ENCODE results near the gene HIVEP3. TPM values are rescaled to one million over a fixed set of nuclear protein-coding genes. Genes with fewer than 3 reads are reported as not detected.

HIVEP3 gene
- total RNA-seq, 1 experiment from 2014 or later = 6.0 TPM

DNA sequence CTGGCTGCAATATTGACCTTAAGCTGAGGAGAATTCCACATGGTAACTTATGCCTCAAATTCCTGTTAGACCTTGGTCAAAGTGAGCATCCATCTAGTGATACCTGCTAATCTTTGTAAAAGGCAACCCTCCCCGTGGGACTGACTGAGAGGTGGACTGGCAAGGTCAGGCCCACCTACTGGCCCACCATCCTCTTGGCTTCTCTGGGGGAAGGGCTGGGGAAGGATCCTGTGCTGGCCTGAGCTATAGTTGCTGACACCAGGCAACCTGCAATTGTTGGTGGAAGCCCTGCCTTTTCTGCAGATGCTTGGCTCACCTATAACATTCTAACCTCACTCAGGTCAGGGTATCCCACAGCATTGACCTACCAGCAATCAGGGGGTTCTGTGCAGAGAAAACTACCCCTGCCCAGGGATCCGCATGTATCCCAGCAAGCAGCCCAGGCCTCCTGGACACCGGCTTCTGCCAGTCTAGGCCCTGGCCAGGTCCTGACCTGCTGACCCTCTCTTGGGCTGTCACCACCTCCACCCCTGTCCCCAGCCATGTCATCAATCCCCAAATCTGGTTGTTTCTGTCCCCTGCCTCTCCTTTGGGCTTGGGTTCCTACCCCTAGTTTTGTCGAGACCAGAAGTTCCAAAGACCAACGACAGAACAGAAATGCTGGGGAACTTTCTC, 326.1 kb downstream of the HIVEP3 start:
- Histone ChIP-seq H3K27me3 (ENCODE audit: control insufficient read depth, insufficient read depth, low read length) (no peaks in the 10 kb centered on the region), H3K27ac (ENCODE audit: low read length) (no peak overlapping the region), H3K4me3 (ENCODE audit: low read depth in 2 of 2, low read length in 2 of 2) (no peak overlapping the region), H3K9me3 (ENCODE audit: control insufficient read depth, insufficient read depth, low read depth, low read length) (no peaks in the 10 kb centered on the region), H3K4me1 (ENCODE audit: control insufficient read depth, insufficient read depth, low read length) (no peaks in the 10 kb centered on the region), H3K36me3 (ENCODE audit: control insufficient read depth, insufficient read depth, low read length) (no peaks in the 10 kb centered on the region)
- no peak for TF ChIP-seq TCF7L2 (IDR thresholded peaks at IDR 0.05; ENCODE audit: low read depth, low read length)
- no peak for TF ChIP-seq SIN3A (IDR thresholded peaks at IDR 0.05; ENCODE audit: borderline replicate concordance, insufficient read depth, low read depth, low read length)
- no TSS peak for BruUV-seq (replicated peaks)
- POLR2A ChIA-PET = no interaction called here
- intact Hi-C loops (cut with micrococcal nuclease; ENCODE audit: unreplicated experiment) (no loop called here), in situ Hi-C loops (cut with HindIII; ENCODE audit: low pct_unique_long_range_greater_than_20kb, low sequenced_read_pairs) (no loop called here)
- ATAC-seq (no peak), DNase-seq (ENCODE audit: low read depth, low spot score) (no peak)
- CTCF ChIA-PET = no interaction called here

DNA sequence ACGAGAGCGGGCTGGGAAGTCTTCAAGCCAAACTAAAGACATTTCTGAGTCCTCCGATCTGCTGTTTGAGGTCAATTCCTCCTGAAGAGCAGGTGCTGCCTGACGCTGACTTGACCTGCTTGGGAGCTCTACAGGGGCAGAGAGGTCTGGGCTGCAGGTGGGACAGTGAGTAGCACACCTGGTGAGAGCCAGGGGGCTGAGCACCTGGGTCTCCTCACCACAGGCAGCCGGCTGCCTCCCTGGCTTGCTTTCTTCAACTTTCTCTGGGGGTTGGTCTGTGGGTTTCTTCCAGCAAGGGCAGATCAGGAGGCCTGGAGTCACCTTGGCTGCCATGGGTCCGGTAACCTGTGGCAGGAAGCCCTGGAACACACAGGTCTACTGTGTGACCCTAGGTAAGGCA, 326.8 kb downstream of the HIVEP3 start:
- in situ Hi-C loops (cut with HindIII; ENCODE audit: low pct_unique_long_range_greater_than_20kb, low sequenced_read_pairs) = no loop called here
- CTCF ChIA-PET = no interaction called here
- Histone ChIP-seq H3K4me3 (ENCODE audit: low read depth in 2 of 2, low read length in 2 of 2) (no peak overlapping the region), H3K36me3 (ENCODE audit: control insufficient read depth, insufficient read depth, low read length) (no peaks in the 10 kb centered on the region), H3K4me1 (ENCODE audit: control insufficient read depth, insufficient read depth, low read length) (no peaks in the 10 kb centered on the region), H3K27ac (ENCODE audit: low read length) (no peak overlapping the region), H3K27me3 (ENCODE audit: control insufficient read depth, insufficient read depth, low read length) (no peaks in the 10 kb centered on the region), H3K9me3 (ENCODE audit: control insufficient read depth, insufficient read depth, low read depth, low read length) (no peaks in the 10 kb centered on the region)
- no TSS peak for BruUV-seq (replicated peaks)
- intact Hi-C loops (cut with micrococcal nuclease; ENCODE audit: unreplicated experiment) = no loop called here
- TF ChIP-seq POLR2AphosphoS5 (IDR thresholded peaks at IDR 0.05; ENCODE audit: low read depth, low read length) = no peak
- TF ChIP-seq SIN3A (IDR thresholded peaks at IDR 0.05; ENCODE audit: borderline replicate concordance, insufficient read depth, low read depth, low read length) = no peak
- TF ChIP-seq, protein P1, sequence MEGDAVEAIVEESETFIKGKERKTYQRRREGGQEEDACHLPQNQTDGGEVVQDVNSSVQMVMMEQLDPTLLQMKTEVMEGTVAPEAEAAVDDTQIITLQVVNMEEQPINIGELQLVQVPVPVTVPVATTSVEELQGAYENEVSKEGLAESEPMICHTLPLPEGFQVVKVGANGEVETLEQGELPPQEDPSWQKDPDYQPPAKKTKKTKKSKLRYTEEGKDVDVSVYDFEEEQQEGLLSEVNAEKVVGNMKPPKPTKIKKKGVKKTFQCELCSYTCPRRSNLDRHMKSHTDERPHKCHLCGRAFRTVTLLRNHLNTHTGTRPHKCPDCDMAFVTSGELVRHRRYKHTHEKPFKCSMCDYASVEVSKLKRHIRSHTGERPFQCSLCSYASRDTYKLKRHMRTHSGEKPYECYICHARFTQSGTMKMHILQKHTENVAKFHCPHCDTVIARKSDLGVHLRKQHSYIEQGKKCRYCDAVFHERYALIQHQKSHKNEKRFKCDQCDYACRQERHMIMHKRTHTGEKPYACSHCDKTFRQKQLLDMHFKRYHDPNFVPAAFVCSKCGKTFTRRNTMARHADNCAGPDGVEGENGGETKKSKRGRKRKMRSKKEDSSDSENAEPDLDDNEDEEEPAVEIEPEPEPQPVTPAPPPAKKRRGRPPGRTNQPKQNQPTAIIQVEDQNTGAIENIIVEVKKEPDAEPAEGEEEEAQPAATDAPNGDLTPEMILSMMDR (IDR thresholded peaks at IDR 0.05) = no peak
- TF ChIP-seq, protein P2, sequence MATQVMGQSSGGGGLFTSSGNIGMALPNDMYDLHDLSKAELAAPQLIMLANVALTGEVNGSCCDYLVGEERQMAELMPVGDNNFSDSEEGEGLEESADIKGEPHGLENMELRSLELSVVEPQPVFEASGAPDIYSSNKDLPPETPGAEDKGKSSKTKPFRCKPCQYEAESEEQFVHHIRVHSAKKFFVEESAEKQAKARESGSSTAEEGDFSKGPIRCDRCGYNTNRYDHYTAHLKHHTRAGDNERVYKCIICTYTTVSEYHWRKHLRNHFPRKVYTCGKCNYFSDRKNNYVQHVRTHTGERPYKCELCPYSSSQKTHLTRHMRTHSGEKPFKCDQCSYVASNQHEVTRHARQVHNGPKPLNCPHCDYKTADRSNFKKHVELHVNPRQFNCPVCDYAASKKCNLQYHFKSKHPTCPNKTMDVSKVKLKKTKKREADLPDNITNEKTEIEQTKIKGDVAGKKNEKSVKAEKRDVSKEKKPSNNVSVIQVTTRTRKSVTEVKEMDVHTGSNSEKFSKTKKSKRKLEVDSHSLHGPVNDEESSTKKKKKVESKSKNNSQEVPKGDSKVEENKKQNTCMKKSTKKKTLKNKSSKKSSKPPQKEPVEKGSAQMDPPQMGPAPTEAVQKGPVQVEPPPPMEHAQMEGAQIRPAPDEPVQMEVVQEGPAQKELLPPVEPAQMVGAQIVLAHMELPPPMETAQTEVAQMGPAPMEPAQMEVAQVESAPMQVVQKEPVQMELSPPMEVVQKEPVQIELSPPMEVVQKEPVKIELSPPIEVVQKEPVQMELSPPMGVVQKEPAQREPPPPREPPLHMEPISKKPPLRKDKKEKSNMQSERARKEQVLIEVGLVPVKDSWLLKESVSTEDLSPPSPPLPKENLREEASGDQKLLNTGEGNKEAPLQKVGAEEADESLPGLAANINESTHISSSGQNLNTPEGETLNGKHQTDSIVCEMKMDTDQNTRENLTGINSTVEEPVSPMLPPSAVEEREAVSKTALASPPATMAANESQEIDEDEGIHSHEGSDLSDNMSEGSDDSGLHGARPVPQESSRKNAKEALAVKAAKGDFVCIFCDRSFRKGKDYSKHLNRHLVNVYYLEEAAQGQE (IDR thresholded peaks at IDR 0.05; ENCODE audit: insufficient read depth in 1 of 2, low read depth in 2 of 2, low read length in 1 of 2) = no peak
- no peak for TF ChIP-seq TCF7L2 (IDR thresholded peaks at IDR 0.05; ENCODE audit: low read depth, low read length)
- DNase-seq (ENCODE audit: low read depth, low spot score) (no peak), ATAC-seq (no peak)
- POLR2A ChIA-PET = no interaction called here

DNA sequence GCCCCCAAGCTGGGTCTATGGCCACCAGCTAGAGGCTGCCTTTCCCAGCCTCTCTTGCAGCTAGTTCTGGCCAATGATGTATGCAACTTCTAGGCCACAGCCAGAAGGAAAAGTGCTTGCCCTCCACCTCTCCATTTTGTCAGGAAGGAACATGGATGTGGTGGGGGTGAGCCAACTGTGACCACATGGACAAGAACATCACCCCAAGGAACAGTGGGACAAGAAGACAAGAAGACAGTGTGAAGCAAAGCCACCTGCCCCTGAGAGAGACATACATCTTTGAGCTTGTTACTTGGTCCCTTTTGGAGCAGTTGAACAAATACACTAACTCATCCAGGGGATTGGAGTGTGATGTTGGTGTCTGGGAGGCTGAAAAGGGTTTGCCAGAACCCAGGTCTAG, 328.4 kb downstream of the HIVEP3 start:
- Histone ChIP-seq H3K9me3 (ENCODE audit: control insufficient read depth, insufficient read depth, low read depth, low read length) (no peaks in the 10 kb centered on the region), H3K27me3 (ENCODE audit: control insufficient read depth, insufficient read depth, low read length) (no peaks in the 10 kb centered on the region), H3K4me1 (ENCODE audit: control insufficient read depth, insufficient read depth, low read length) (no peaks in the 10 kb centered on the region), H3K4me3 (ENCODE audit: low read depth in 2 of 2, low read length in 2 of 2) (no peak overlapping the region), H3K27ac (ENCODE audit: low read length) (no peak overlapping the region), H3K36me3 (ENCODE audit: control insufficient read depth, insufficient read depth, low read length) (no peaks in the 10 kb centered on the region)
- DNase-seq (ENCODE audit: low read depth, low spot score) = no peak
- POLR2A ChIA-PET = no interaction called here
- in situ Hi-C loops (cut with HindIII; ENCODE audit: low pct_unique_long_range_greater_than_20kb, low sequenced_read_pairs) = no loop called here
- CTCF ChIA-PET = no interaction called here
- TF ChIP-seq TCF7L2 (IDR thresholded peaks at IDR 0.05; ENCODE audit: low read depth, low read length) = no peak
- TF ChIP-seq, protein P1 (IDR thresholded peaks at IDR 0.05) = no peak
- no peak for TF ChIP-seq POLR2AphosphoS5 (IDR thresholded peaks at IDR 0.05; ENCODE audit: low read depth, low read length)
- TF ChIP-seq SIN3A (IDR thresholded peaks at IDR 0.05; ENCODE audit: borderline replicate concordance, insufficient read depth, low read depth, low read length) = no peak
- TF ChIP-seq, protein P2 (IDR thresholded peaks at IDR 0.05; ENCODE audit: insufficient read depth in 1 of 2, low read depth in 2 of 2, low read length in 1 of 2) = no peak
- no peak for ATAC-seq
- no TSS peak for BruUV-seq (replicated peaks)
- intact Hi-C loops (cut with micrococcal nuclease; ENCODE audit: unreplicated experiment) = no loop called here

All from Panc1 (cell line).